Kidney (tissue), 14 donors: ENCODE results near the gene TSEN34. TPM values are rescaled to one million over a fixed set of nuclear protein-coding genes. Genes with fewer than 3 reads are reported as not detected.
"Not testable (repeated sequence)": the region's sequence is repeated elsewhere in the genome, so short reads cannot be mapped to it uniquely, and the experiment has no call there.

Experiments
- DNase-seq, 5 donors: peaks; one replicate each; pipeline ENCODE4 v3.0.0-alpha.2; 2013 to 2020
- FAIRE-seq: peaks from 2 replicates; lab custom pipeline; 2012; peaks lifted over from hg19 to GRCh38; lab: Jason Lieb, UNC
- H3K27ac ChIP-seq, 2 donors: one replicate each; pipeline ENCODE4 v1.7.0; 2013; ENCODE audit warnings: low read depth in 2 of 2, low read length in 2 of 2, inconsistent platforms in 1 of 2
- H3K27me3 ChIP-seq: one replicate; pipeline ENCODE4 v1.7.1; 2013; ENCODE audit warnings: low read length, inconsistent platforms; ENCODE audit not compliant: control insufficient read depth, insufficient read depth
- H3K36me3 ChIP-seq, 3 donors: one replicate each; pipeline versions ENCODE4 v1.7.0 to v1.7.1; 2013; ENCODE audit warnings: low read length in 3 of 3, control low read depth in 1 of 3, inconsistent platforms in 1 of 3; ENCODE audit not compliant: insufficient read depth in 3 of 3, control insufficient read depth in 2 of 3
- H3K4me1 ChIP-seq, 3 donors: one replicate each; pipeline versions ENCODE4 v1.7.0 to v1.7.1; 2013; ENCODE audit warnings: low read length in 3 of 3, inconsistent platforms in 1 of 3, low read depth in 1 of 3; ENCODE audit not compliant: control insufficient read depth in 2 of 3, insufficient read depth in 2 of 3
- H3K4me3 ChIP-seq, 3 donors: one replicate each; pipeline versions ENCODE4 v1.7.0 to v1.8.1; 2013; ENCODE audit warnings: low read length in 3 of 3, control low read depth in 1 of 3, inconsistent platforms in 1 of 3
- H3K9ac ChIP-seq, 3 donors: one replicate each; pipeline versions ENCODE4 v1.7.0 to v1.7.1; 2013; ENCODE audit warnings: low read length in 3 of 3, control low read depth in 1 of 3, inconsistent platforms in 1 of 3
- H3K9me3 ChIP-seq, 3 donors: one replicate each; pipeline versions ENCODE4 v1.7.0 to v1.7.1; 2013; ENCODE audit warnings: low read length in 3 of 3, control low read depth in 1 of 3, inconsistent platforms in 1 of 3; ENCODE audit not compliant: control insufficient read depth in 2 of 3, insufficient read depth in 1 of 3
- intact Hi-C: fragments of 100-400 bp; cut with DNase I; formaldehyde crosslinking; loops from one replicate; pipeline ENCODE4 v1.11.1; 2022
- polyA plus RNA-seq: library from polyadenylated mRNA; stranded (reverse); fragments of 350-450 nt; fragmentation: Illumina TruSeq; extraction: RNeasy Lipid Tissue Mini Kit (QIAGEN cat#74804); gene quantifications from one replicate; pipeline ENCODE4 v1.2.3, GENCODE V29; 2014; ENCODE audit warnings: low read depth, low replicate concordance; ENCODE audit not compliant: insufficient read depth
- total RNA-seq: library from RNA; stranded (reverse); fragmentation: NEBNext Ultra II Directional; extraction: Animal tissue kit (Norgen Biotek cat#: 25700); gene quantifications from one replicate; pipeline ENCODE4 v1.2.1, GENCODE V29; 2021
- TF ChIP-seq, protein P1 (sequence below): IDR thresholded peaks from 3 replicates; pipeline ENCODE4 v1.5.1; 2012; ENCODE audit warnings: mild to moderate bottlenecking, moderate library complexity, borderline replicate concordance; ENCODE audit not compliant: insufficient read depth; ENCODE audit errors: extremely low read depth
- donor health status: control.
- donor health status: control.
- donor health status: control.
- donor health status: control.
- donor health status: control.
- donor health status: DM: yes; HTN: yes; CAD: no.
- donor health status: Normal renal cell carcinoma (clear cell type).

The TSEN34 gene
- total and polyA plus RNA-seq, 2 donors from 2014 or later, result 33.8 to 51.0 TPM

DNA sequence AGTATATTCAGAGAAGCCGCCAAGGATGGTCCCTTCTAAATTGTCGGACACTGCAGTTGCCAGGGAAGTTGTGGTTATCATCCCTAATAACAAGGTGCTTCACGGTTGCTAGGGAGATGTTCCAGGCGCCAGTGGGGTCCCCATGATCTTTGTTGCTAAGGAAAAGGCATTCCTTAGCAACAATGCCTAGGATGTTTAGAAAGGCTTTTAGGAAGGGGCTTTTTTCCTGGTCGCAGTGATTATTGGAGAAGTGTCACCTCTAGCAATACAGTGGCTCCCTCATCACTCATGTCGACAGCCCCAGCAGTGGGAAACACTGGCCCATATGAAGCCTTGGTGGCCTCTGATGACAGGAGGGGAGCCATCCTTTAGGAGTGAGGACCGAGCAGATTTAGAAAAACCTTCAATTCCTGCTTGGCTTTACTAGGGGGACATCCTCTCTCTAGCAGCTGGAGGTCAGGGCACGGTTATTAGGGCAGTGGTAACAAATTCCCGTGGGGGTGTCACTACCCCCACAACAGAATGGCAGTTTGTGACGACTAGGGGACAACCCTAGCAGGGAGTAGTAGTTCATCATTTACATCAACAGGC, 11.8 kb upstream of the TSEN34 start:
- H3K4me1 ChIP-seq, result peaks cover 0 to 4% (median 0%) of the 10 kb centered on the region in 3 donors
- H3K27me3 ChIP-seq, result no peaks in the 10 kb centered on the region
- no peaks in the 10 kb centered on the region for H3K9me3 ChIP-seq
- FAIRE-seq, result no peak
- peak in 2 of 5 donors; percentile 22 to 52 for DNase-seq
- H3K9ac ChIP-seq, result no peak overlapping the region
- H3K27ac ChIP-seq, result no peak overlapping the region
- no peaks in the 10 kb centered on the region for H3K36me3 ChIP-seq
- H3K4me3 ChIP-seq, result no peak overlapping the region
- intact Hi-C loops, result loop anchor here (10.0 kb wide), 1 partner anchor 55 kb away; no protein-coding TSS in a partner anchor
- TF ChIP-seq, protein P1, sequence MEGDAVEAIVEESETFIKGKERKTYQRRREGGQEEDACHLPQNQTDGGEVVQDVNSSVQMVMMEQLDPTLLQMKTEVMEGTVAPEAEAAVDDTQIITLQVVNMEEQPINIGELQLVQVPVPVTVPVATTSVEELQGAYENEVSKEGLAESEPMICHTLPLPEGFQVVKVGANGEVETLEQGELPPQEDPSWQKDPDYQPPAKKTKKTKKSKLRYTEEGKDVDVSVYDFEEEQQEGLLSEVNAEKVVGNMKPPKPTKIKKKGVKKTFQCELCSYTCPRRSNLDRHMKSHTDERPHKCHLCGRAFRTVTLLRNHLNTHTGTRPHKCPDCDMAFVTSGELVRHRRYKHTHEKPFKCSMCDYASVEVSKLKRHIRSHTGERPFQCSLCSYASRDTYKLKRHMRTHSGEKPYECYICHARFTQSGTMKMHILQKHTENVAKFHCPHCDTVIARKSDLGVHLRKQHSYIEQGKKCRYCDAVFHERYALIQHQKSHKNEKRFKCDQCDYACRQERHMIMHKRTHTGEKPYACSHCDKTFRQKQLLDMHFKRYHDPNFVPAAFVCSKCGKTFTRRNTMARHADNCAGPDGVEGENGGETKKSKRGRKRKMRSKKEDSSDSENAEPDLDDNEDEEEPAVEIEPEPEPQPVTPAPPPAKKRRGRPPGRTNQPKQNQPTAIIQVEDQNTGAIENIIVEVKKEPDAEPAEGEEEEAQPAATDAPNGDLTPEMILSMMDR, result no peak

DNA sequence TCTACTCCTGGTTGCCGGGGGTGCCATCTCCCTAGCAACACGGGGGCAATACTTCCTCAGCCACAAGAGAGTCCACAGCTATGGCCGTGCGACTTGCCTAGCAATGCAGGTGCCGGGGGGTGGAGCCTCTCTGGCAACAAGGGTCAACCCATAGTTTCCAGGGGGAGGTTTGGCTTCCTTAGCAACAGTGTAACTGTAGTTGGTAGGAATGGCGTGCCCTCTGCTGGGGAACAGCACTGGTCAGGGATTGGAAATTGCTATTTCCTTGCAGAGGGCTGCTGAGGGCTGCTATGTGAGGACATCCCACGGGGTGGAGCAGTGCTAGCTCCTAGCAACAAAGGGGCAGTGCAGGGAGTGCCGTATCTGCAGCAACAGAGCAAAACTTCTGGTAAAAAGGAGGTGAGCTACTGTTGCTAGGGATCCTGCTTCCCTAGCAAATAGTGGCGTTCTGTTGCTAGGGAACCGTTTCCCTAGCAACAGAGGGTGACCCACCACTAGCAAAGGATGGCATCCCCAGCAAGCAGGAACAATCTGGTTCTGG, 11.1 kb upstream of the TSEN34 start:
- no peak for FAIRE-seq

DNA sequence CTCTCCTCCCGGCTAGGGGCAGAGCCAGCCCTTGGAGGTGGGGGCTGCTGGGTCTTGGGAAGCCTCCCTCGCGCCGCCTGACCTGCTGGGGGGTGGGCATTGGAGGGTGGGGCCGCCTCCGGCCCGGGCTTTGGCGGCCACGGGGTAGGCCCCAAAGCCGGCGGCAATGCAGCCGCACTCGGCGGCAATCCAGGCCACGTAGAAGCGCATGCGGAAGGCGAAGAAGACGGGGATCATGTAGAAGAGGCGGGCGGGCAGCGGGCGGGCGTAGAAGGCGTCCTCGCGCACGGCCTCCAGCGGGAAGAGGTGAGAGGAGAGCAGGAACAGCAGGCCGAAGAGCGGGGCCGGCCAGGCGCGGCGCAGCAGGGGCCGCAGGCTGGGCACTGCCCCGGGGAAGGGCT, 10.4 kb upstream of the TSEN34 start:
- Histone ChIP-seq H3K4me3 (no peak overlapping the region), H3K27me3 (no peaks in the 10 kb centered on the region), H3K27ac (no peak overlapping the region), H3K4me1 (peaks cover 0 to 4% (median 0%) of the 10 kb centered on the region in 3 donors), H3K36me3 (no peaks in the 10 kb centered on the region), H3K9me3 (no peaks in the 10 kb centered on the region), H3K9ac (no peak overlapping the region)
- intact Hi-C loops, result no loop called here
- DNase-seq, result peak in 1 of 5 donors; percentile 74
- FAIRE-seq, result no peak
- TF ChIP-seq, protein P1, result no peak

More for the DNA sequence above, 11.1 kb upstream of the TSEN34 start:
- no peak overlapping the region for H3K9ac ChIP-seq
- DNase-seq, result peak; percentile 84 to 95 (median 94)
- no peak overlapping the region for H3K4me3 ChIP-seq
- TF ChIP-seq, protein P1, result peak; percentile 37
- intact Hi-C loops, result loop anchor here (10.0 kb wide), 1 partner anchor 55 kb away; no protein-coding TSS in a partner anchor
- H3K27ac ChIP-seq, result no peak overlapping the region
- H3K4me1 ChIP-seq, result peaks cover 0 to 4% (median 0%) of the 10 kb centered on the region in 3 donors
- H3K27me3 ChIP-seq, result no peaks in the 10 kb centered on the region
- no peaks in the 10 kb centered on the region for H3K36me3 ChIP-seq
- H3K9me3 ChIP-seq, result no peaks in the 10 kb centered on the region

DNA sequence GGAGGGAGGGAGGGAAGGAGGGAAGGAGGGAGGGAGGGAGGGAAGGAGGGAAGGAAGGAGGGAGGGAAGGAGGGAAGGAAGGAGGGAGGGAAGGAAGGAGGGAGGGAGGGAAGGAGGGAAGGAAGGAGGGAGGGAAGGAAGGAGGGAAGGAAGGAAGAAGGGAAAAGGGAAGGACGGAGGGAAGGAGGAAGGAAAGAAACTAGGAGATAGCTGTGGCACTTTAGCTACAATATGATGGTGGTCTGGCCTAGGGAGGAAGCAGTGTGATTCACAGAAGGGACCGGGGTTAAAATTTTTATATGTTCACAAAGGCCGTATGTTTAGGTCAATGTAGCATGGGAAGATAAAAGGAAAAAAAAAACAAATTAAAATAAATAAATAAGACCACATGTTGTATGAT, 9.2 kb upstream of the TSEN34 start:
- H3K9ac ChIP-seq, H3K9me3 ChIP-seq, H3K27me3 ChIP-seq, H3K4me3 ChIP-seq, FAIRE-seq, H3K4me1 ChIP-seq, H3K36me3 ChIP-seq, H3K27ac ChIP-seq, intact Hi-C loops, DNase-seq: not testable (repeated sequence)
